GM18951 (cell line): ENCODE results near the gene CERS3.

Experiments
- POLR2A ChIP-seq: IDR thresholded peaks from 4 replicates; pipeline ENCODE4 v1.6.1; 2011; ENCODE audit warnings: mild to moderate bottlenecking; ENCODE audit not compliant: insufficient read length, insufficient read depth; ENCODE audit errors: extremely low read depth
- in situ Hi-C: fragments of 300-500 bp; cut with MboI; formaldehyde crosslinking; loops from one replicate; pipeline ENCODE4 v1.12.0; 2022; ENCODE audit warnings: low sequenced_read_pairs, mixed read lengths, inconsistent platforms; ENCODE audit not compliant: unreplicated experiment

Gene CERS3

DNA sequence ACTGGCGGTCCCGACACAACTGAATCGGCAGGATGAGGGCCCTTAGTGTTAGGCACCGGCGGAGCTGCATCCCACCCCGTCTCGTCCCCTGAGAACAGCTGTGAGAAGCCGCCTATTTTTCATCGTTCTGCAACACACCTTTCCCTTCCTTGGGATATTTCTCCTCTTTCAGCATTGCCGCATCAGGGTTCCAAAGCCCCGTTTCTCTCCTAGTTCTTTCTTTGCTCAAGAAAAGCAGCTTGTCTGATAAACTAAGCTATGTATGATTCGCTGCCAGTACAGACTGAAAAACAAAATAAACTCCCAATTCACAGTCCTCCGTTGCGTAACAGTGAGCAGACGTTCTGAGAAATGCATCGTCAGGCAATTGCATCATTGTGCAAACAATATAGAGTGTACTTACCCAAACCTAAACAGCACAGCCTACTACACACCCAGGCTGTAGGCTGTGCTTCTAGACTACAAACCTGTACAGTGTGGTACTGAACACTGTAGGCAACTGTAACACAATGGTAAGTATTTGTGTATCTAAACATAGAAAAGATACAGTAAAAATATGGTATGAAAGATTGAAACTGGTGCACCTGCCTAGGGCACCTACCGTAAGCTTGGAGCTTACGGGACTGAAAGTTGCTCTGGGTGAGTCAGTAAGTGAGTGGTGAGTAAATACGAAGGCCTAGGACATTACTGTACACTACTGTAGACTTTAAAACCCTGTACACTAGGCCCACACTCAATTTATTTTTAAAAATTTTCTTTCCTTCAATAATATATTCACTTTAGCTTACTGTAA lies 178.1 kb downstream of the CERS3 start:
- in situ Hi-C loops, result no loop called here

More for the DNA sequence above, 178.1 kb downstream of the CERS3 start:
- no peak for TF ChIP-seq POLR2A
